Stimulated activated naive CD4-positive, alpha-beta T cell (primary cell): ENCODE results near the gene PRMT3.
"Not testable (repeated sequence)": the region's sequence is repeated elsewhere in the genome, so short reads cannot be mapped to it uniquely, and the experiment has no call there.

ENCODE experiments used
- DNase-seq, 6 experiments: peaks; one replicate each; lab custom pipeline; 2025; lab: John Stamatoyannopoulos, UW

PRMT3 gene

DNA sequence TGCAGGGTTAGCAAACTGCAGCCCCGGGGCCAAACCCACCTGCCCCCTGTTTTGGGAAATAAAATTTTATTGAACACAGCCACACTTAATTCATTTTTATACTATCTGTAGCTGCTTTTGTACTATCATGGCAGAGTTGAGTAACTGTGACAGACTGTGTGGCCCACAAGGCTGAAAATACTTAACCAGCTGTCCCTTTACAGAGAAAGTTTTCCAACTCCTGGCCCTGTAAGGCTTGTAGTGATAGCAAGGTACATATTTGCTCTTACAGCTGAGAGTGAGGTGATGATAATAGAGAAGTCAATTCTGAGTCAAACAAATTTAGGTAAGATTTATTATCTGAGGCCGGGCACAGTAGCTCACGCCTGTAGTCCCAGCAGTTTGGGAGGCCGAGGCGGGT, 124.5 kb downstream of the PRMT3 start:
- DNase-seq, result no peak

DNA sequence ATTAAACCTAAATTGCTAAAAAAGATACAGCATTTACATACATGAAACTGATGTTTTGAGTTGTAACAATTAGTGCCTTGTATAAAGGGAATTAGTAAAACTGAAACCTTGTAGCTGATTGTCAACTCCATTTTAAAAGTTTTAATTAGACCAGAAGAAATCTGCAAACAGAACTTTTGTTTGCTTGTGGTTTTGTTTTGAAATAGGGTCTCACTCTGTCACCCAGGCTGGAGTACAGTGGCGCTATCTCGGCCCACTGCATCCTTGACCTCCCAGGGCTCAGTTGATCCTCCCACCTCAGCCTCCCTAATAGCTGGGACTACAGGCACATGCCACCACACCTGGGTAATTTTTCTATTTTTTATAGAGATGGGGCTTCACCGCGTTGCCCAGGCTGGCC, 125.4 kb downstream of the PRMT3 start:
- no peak for DNase-seq

DNA sequence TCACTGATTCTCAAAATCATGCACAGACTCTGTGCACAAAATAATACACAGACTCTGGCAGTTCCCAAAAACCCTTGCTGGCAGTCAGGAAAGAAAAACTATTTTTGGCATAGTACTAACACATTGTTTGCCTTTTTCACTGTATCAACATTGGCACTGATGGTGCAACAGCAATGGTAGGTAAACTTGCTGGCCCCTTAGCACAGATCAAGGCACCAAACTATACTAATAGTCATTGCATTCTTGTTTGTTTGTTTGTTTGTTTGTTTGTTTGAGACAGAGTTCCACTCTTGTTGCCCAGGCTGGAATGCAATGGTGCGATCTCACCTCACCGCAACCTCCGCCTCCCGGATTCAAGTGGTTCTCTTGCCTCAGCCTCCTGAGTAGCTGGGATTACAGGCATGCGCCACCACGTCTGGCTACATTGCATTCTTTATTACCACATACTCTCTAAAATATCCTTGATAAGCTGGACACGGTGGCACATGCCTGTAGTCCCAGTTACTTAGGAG, 130.9 kb downstream of the PRMT3 start:
- DNase-seq, result no peak

DNA sequence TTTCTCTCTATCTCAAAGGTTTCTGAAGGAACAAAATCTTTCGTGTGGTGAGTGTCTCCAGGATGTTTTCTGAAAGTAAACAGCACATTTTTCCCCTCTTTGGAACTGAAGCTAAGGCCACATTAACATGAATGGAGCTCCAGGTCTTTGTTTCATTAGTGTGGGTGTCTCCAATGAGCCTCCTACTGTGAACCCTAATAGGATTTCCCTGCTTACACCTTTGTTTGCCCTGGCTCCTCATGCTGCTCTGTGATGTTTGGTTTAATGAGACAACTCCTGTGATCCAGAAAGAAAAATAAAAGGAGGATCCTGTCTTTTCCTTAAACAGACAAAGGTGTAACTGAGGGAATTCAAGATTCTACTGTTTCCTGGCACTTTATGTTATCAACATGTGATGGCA, 135.0 kb downstream of the PRMT3 start:
- DNase-seq, result no peak

DNA sequence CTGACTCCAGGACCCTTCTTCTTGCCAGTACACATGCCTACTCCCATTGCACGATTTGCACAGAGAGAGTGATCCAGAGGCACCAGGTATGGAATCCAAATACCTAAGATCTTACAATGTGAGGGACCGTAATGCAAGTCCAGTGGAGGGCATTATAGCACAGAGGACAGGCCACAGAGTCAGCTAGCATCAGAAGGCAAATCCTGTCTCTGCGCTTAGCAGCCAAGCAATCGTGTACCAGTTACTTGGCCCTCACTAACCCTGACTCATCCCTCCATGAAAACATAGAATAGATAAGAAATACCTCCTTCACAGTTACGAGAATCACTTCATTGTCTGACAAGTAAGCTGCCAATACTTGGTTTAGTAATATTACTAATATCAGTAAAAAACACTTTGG, 142.2 kb downstream of the PRMT3 start:
- no peak for DNase-seq

DNA sequence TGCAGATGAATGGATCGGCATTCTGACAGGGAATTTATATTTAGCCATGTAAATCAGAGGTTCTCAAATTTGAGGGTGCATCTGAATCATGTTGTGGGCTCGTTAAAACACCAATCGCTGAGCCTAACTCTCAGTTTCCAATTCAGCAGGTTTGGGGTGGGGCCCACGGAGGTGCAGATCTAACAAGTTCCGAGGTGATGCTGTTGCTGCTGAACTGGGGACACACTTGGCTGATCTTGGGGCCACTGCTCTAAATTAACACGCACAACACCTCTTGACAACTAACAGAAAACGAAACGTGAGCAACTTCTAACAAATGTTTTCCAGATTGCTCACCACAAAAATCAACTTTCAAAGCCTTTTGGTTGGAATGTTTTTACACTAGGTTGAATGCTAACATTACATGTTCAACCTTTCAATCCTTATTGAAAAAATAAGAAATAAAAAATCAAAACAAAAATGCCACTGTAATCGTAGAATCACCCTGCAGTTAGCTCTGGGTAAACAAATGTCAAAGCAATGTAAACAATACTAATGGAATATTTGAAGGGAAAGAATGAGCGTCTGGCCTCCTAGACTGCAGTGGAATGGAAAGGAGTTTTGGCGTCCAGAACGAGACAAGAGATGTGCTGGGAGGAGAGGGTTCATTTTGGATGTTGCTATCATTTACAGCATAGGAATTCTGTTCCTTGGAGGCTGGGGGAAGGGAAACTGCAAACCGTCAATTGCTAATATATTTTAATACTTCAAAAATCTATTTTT, 143.6 kb downstream of the PRMT3 start:
- DNase-seq, result no peak

DNA sequence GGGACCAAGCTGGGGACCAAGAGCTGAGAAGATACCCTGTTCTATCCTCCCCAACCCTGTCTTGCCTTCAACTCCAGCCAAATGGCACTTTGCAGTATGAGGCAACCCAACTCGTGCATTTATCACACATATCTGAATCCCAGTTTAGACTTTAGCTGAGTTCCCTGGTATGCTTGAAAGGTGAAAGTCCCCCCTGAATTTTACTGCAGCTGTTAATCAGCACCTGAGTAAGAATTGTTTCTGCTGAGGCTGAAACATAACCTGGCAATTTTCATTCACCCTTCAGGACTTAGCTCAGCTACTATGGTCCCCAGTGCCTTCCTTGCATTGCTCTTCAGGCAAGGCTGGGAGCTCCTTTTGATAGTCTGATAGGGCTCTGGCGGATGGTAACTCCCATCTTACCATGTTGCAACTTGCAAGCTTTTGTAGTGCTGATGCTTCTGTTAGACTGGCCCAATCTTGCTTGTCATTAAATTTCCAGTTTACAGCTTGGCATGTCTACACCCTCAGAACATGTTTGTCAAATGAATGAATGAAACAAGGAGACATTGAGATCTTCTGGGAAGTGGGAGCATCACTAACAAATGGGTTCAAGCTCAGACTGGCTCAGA, 147.9 kb downstream of the PRMT3 start:
- DNase-seq, result no peak

DNA sequence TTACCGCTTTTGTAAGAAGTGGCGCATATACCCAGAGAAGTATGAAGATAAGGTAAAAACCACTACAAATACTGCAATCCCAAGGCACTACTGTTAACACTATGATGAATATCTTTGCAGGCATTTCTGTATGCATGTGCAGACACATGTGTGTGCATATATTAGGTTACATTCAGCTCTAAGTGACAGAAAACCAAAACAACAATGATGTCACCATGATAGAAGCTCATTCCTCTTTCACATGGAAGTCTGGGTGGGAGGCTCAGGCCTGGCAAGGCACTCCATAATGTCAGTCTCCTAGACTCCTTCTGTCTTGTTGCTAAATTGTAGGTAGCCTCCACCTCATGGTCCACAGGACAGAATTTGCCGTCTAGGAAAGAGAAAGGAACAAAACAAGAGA, 148.8 kb downstream of the PRMT3 start:
- no peak for DNase-seq

DNA sequence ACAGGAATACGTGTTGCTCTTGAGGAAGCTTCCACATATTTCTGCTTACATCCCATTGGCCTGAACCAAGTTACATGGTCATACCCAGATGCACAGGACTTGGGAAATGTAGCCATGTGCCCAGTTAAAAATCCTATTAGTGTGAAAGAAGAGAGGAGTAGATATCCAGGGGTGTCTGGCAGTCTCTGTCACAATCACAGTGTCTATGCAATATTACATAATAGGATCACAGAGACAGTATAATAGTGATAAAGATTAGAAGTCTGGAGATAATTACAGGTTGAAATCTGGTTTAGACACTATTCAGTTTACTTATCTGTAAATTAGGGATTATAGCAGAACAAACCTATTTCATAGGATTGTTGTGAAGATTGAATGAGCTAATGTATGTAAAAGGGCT, 149.3 kb downstream of the PRMT3 start:
- no peak for DNase-seq

DNA sequence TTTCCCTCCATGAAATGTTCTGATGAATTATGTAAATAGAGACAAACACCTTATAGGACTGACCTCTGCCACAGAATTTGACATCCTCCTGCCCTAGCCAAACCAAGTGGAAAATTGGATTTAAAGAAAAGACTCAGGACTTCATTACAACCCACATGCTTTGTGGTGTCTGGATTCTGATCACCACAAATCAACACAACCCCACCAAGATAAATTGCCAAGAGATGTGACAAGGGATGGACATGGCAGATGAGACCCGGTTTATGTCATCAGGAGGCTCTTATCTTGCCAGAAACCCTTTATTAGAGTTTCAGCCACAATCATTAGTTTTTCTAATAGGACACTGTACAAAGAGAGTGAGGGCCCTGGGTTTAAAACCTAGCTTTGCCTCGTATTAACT, 154.0 kb downstream of the PRMT3 start:
- no peak for DNase-seq

DNA sequence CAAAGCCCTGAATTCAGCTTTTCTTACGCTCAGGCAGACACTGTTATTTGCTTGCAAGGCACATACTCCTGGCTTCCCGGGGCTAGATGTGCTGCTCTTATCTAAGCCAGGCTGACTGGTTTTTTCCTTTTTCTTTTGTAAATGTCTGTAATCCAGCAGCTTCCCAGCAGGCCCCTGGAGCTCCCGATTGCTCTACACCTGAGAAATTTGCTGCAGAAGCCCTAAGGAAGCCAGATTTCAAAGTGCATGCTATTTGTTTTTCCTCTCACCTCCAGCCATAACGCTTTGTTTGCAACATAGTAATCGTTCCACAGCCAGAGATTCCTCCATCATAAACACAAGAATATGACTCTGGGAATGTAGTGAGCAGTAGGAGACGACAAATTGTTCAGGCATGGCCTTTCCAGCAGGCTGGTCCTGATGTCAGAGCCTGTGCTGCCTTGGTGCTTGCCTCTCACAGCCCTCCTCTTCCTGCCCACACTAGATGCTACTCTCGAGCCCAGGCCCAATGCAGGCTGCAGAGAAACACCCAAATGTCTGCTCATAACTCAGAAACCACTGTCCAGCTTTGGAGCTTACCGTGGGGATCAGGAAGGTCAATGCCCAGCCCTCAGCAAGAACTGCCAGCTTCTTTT, 157.2 kb downstream of the PRMT3 start:
- no peak for DNase-seq

DNA sequence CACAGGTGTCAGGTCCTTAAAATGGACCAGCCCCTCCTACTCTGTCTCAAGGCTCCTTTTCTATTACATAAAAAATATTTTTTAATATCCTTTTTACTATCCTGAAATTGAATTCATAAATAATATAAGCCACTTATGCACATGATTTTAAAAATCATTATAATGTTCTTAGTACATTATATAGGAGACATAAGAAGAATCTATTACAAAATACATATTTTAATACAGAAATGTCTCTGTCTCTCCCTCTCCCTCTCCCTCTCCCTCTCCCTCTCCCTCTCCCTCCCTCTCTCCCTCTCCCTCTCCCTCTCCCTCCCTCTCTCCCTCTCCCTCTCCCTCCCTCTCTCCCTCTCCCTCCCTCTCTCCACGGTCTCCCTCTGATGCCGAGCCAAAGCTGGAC, 159.9 kb downstream of the PRMT3 start:
- no peak for DNase-seq

DNA sequence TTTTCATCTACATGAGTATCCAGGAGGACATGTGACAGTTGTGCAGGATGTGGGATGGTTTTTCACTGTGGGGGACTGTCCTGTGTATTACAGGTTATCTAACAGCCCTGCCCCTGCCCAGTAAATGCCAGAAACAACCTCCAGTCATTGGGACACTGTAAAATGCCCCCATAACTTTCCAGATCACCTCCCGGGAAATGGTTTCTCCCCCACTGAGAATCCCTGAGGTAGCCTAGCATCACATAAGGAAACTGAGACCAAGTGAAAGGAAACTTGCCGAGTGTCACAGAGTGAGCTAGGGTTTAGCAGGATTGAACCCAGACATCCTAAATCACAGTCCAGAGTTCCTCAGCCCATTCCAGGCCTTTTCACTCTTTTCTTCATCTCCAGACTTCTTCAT, 163.6 kb downstream of the PRMT3 start:
- DNase-seq, result no peak

DNA sequence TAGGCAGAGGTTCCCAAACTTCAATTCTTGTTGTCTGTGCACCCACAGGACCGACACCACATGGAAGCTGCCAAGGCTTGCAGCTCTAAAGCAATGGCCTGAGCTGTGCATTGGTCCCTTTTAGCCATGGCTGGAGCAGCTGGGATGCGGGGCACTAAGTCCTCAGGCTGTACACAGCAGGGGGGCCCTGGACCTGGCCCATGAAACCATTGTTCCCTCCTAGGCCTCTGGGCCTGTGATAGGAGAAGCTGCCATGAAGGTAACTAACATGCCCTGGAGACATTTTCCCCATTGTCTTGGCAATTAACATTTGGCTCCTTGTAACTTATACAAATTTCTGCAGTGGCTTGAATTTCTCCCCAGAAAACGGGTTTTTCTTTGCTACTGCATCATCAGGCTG, 168.3 kb downstream of the PRMT3 start:
- no peak for DNase-seq

DNA sequence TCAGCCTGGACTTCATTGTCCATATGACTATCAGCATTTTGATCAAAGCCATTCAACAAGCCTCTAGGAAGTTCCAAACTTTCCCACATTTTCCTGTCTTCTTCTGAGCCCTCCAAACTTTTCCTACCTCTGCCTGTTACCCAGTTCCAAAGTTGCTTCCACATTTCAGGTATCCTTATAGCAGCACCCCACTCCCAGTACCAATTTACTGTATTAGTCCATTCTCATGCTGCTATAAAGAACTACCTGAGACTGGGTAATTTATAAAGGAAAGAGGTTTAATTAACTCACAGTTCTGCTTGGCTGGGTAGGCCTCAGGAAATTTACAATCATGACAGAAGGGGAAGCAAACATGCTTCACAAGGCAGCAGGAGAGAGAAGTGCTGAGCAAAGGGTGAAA, 168.9 kb downstream of the PRMT3 start:
- DNase-seq, result not testable (repeated sequence)

DNA sequence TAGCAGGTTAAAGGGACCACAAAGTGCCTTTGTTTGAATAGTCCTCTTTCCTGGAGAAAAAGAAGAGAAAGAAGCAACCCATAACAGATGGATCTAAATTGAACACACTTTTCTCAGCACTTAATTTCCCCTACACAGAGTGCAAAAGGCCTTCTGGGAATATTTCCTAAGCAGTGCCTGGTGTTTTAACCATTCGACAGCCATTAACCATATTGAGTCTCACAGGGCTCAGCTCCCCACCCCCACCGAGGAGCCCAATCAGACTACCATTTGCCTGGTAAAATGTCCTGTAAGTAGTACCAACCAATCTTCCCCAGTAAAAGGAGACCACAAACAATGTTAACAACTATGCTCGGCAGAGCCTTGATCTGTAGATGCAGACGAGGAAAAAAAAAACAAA, 171.2 kb downstream of the PRMT3 start:
- DNase-seq, result no peak
